Activated gamma-delta T cell treated with Interleukin-2 at 50 U/mL for 16 hours (primary cell): Measurements from ENCODE around the gene CACNA1C.
"Not testable (repeated sequence)": the region's sequence is repeated elsewhere in the genome, so short reads cannot be mapped to it uniquely, and the experiment has no call there.

ENCODE experiments used
- DNase-seq: peaks from one replicate; pipeline ENCODE4 v3.0.0-alpha.2; 2020

CACNA1C gene

GRCh38 chr12:2466211-2466610 lies 413.4 kb downstream of the CACNA1C start:
- DNase-seq, result no peak

GRCh38 chr12:2467447-2468195 lies 414.8 kb downstream of the CACNA1C start:
- no peak for DNase-seq

- no peak for DNase-seq
Observed at GRCh38 chr12:2475984-2476383, 423.2 kb downstream of the CACNA1C start.

GRCh38 chr12:2477009-2477766 lies 424.4 kb downstream of the CACNA1C start:
- no peak for DNase-seq

DNA sequence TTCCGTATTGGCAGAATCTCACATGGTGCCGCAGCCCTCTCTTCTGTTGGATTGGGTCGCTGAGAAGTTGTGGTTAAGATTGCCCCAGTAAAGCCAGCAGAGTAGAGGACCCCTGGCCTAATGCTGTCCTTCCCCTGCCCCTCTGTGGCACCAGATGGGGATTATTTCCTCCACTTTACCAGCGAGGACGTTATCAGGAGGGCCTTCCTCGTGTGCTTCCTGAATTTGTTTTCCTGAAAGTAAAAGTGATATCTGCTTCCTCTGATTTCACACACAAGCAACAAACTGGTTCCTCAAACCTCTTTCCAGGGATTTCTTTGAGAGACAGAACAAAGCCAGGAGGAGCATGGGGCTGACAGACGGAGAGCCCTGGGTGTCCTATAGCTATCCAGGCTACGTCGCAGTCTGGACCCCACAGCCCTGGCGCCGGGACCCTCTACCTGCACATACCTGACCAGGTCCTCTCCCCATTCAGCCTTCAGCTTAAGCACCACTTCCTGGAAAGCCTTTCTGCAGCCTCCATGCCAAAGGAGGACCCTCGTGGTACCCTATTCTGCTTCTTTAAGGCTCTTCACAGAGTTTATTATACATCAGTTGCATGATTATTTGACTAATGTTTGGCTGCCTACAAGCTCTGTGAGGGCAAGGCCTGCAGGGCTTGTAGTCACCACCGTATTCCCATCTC lies 427.2 kb downstream of the CACNA1C start:
- no peak for DNase-seq

DNA sequence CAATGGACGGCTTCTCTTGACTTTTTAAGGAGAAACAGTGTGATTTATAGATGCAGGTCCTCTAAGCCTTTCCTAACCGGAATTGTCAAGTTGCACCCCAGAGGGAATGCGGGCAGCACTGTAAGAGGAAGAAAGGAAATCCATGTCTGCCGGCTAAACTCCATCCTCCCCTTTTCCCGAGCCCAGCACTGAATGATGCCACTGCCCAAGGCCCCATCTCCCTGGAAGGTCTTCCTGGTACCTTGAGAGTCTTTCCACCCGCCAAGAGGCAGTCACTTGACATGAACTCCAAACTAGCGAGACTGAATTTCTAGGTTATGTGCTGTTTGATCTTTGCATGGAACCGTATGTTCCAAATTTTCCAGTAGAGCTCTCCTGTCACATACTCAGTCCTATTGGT lies 428.6 kb downstream of the CACNA1C start:
- DNase-seq, result no peak

GRCh38 chr12:2481951-2482350 lies 429.2 kb downstream of the CACNA1C start:
- no peak for DNase-seq

GRCh38 chr12:2482938-2483660 lies 430.3 kb downstream of the CACNA1C start:
- DNase-seq, result no peak

- DNase-seq, result no peak
Observed at GRCh38 chr12:2483713-2484112, 430.9 kb downstream of the CACNA1C start.

DNA sequence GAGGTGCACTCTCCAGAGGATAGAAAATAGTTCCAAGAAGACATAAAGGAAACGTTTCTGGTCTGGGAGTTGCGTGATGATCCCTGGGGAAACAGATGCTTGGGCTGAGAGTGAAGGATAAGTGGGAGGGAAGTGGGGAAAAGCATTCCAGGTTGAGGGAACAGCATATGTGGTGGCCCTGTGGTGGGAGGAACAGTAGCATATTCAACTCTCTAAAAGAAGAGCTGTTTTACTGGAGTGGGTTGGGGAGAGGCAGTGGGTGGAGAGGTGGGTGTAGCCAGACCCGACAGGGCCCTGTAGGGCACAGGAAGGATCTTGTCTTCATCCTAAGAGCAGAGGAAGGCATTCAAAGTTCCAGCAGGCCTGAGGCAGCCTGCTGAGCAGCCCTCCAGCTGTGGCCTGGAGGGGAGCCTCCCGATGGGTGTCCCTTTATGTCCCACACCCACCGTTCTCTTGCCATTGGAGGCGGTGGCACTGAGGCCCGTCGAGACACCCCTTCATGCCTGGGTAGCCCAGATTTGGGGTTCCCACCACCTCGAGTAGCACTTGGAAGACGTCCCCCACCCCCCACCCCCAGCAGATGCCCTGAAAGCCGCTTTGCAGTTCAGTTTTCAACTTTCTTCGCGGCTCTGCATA lies 431.5 kb downstream of the CACNA1C start:
- no peak for DNase-seq

DNA sequence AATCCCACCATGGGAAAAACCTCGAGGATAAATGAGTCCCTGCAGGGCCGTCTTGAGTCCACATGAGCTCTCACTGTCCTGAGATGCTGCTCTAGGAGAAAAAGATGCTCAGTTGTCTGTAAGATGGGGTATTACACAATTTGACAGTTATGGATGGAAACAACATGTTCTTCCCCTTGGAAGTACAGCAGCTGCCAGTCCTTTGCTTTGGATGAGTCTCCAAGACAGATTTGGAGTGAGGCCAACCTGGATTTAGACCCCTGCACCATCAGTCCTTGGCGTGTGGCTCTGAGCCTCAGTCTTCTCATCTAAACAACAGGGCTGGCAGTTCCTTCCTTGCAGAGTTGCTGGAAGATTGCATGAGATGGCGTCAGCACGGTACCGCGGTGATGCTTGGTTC lies 432.9 kb downstream of the CACNA1C start:
- no peak for DNase-seq

DNA sequence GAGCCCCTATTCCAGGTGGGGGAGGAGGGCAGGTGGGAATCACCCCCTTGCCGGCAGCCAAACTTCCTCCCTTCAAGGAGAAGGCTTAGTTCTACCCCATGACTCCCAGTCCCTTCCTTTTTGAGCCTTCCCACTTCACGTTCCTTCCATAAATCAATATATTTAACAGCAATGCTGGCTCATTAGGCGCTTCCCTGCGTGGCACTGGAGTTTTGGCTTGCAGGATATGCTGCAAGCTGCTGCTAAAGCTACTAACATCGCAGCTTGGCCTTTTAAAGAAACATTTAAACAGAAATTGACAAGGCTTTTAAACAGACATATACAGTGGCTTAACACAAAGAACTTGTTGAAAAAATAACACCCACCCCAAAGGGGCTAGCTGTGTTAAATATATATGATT lies 434.0 kb downstream of the CACNA1C start:
- no peak for DNase-seq

DNA sequence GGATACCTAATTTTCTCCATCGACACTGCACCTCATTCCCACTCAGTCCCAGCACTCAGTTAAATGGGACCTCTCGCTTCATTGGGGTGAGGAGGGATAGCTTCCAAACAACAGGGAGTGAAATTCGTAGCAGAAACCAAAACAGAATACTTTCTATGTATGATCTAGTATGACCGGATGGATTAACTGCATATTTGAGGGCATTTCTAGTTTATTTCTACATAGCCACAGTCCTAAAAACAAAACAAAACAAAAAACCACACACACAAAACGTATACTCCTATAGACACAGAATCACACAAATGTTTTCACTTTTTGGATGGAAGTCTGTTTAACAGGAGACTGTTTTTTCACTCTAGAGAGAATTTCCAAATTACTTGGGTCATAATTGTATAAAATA lies 434.5 kb downstream of the CACNA1C start:
- DNase-seq, result no peak

DNA sequence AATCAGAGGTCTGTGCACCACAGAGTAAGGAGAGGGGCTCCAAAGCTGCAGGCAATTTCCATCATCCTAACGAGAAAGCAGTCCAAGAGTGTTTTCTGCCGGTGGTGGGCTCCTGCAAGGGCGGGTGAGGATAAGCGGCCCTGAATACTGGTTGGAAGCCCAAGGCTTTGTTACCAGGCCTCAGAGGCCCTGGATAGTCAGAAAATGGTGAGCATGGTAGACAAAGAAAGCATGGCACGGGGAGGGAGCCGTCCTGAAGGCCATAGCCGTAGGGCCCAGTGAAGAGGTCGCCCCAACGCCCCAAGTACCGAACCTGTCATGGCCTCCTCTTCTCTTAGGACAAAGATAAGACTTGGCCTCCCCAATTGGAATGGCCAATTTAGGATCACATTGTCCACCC lies 435.3 kb downstream of the CACNA1C start:
- no peak for DNase-seq

DNA sequence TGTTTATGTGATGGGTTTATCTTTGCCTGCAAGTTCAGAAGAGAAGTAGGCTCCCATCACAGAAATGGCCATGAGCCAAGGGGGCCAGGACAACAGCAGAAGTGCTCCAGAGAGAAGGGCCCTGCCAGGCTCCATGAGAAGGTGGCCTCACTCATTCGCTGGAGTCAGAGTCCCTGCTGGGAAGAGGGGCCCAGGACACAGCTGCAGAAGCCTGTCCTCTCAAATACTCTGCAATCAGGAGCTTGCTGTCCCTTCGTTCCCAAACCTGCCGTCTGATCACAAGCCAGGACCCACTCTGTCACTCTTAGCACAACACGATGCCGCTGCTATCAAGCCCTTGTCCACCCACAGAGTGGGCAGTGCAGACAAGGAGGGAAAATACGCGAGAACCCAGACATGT lies 435.8 kb downstream of the CACNA1C start:
- DNase-seq, result no peak

GRCh38 chr12:2489275-2489674 lies 436.5 kb downstream of the CACNA1C start:
- DNase-seq, result no peak

DNA sequence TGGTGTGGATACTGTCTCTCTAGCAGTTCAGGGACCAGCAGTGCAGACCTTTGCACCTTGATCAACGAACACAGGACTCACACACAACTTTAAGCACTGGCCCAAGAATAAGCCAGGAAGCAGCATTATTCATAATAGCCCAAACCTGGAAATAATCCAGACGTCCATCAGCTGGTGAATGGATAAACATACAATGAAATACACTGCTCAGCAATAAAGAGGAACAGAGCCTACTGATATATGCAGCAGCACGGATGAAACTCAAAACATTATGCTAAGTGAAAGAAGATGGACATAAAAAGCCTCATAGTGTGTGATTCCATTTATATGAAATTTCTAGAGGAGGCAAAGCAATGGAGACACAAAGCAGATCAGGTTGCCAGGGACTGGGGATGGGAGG lies 438.0 kb downstream of the CACNA1C start:
- DNase-seq, result no peak

GRCh38 chr12:2491349-2491748 lies 438.6 kb downstream of the CACNA1C start:
- DNase-seq, result not testable (repeated sequence)

DNA sequence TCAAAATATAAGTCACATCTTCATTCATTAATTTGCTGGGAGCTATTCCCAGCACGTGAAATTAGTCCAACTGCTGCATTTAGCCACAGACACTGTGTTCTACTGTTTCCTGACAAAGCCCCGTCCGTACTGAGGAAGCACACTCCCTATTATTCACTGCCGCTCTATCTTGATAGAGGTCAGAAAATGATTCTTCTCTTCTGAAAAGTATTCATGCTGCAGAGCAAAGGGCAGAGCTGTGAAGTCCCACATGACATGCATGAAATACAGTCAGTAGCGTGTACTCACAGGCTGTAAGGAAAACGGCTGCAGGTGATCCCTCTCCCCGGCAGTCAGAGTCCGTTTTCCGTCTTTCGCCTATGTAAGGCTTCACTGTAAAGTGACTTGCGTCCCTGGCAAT lies 439.4 kb downstream of the CACNA1C start:
- DNase-seq, result no peak

DNA sequence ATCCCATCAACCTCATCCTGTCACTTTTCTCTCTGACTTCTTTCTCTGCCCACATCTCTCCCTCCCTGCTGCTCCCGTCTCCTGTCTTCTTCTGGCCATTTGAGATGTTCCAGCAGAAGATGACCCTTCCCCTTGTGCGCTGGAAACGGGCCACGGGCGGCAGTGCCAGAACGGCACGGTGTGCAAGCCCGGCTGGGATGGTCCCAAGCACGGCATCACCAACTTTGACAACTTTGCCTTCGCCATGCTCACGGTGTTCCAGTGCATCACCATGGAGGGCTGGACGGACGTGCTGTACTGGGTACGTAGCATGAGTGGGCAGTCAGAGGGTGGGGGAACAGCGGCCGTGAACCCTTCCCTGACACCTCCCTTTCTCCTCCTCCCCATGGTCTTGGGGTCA lies 440.3 kb downstream of the CACNA1C start:
- no peak for DNase-seq

DNA sequence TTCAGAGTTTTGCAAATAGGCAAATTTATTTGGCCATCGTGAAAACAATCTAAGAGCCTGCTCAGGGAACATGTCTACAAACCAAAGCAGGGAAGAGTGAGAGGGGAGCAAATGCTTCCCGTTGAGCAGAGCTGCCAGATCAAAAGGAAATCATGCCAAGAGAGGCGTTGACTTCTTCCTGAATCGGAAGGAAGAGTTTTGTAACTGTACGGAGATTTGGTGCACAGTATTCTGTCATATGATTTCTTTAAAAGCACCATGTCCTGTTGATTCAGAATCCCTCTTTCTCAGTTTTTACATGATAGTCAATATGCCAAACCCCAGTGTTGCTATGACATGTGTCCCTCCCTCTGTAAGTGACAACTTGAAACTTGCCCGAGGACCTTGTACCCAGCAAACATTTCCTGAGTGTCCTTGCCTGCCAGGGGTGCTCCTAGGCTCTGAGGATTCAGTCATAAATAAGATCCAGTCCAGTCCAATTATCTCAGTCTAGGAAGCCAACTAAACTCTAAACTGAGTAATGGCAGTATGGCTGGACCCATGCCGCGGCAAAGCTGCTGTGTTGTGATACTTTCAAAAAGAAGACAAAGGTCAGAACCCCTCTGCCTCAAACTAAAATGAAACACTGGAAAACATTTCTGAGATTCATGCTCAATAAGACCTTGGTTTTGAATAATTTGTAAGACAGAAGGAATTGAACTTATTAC lies 441.9 kb downstream of the CACNA1C start:
- no peak for DNase-seq
